ENCODE data around the gene ZNF785. TPM values are rescaled to one million over a fixed set of nuclear protein-coding genes. Genes with fewer than 3 reads are reported as not detected.
A peak's percentile ranks its signal among the peaks of the same experiment; 100 is the strongest.
"Not testable (repeated sequence)": the region's sequence is repeated elsewhere in the genome, so short reads cannot be mapped to it uniquely, and the experiment has no call there.

The ZNF785 gene
- 16.3 TPM for total RNA-seq
- long read RNA-seq, partial matches to known transcripts, result 0 of 7 reads
- long read RNA-seq, other reads (novel, unspliced or antisense), result 7 of 7 reads

DNA sequence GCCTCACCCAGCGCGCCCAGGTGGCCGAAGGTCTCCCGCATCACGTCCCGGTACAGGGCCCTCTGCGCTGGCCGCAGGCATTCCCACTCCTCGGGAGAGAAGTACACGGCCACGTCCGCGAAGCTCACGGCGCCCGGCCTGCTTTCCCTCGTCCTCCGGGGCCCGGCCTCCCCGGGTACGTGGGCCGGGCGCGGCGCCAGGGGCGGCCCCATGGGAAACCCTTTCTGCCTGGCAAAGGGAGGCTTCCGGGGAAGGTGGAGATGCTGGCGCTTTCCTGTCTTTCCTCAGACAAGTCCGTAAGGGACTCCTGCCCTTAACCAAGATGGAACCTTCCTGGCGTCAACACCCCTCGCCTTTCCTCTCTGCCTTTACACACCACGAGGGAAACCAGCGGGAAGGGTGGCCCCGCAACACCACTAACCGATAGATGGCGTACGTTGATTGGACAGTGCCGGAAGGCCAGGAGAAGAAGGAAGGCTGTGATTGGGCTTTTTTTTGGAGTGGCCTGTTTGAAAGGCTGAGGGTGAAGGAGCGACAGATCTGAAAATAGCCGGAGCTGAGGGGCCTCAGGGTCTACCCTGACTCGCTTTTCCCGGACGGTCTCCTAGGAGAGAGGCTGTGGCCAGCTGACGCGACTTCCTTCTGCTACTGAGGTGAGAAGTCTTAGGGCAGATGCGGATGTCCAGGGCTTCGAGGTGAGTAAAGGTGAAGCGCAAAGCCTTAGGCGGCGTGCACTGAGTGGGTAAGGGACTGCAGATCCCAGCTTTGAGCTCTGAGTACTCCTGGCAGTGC lies at the start of gene ZNF785:
ZNF785 (minus strand) TSS at position 298 of the 792 bp plus-strand sequence; CDS start at position 212, 86 bp downstream.
- peak; percentile 99 for ATAC-seq
- Histone ChIP-seq H3K4me3 (peak within 1 kb of the TSS; percentile 73), H3K4me1 (peaks cover 14% of the 10 kb centered on the region), H3K9me3 (no peaks in the 10 kb centered on the region), H3K36me3 (peaks cover 23% of the 10 kb centered on the region), H3K27me3 (no peaks in the 10 kb centered on the region), H3K27ac (peak within 1 kb of the TSS; percentile 92)
- intact Hi-C loops (cut with DNase I), result no loop called here
- peak; percentile 94 for DNase-seq
- TF ChIP-seq CTCF (IDR thresholded peaks at IDR 0.05), result peak; percentile 37

DNA sequence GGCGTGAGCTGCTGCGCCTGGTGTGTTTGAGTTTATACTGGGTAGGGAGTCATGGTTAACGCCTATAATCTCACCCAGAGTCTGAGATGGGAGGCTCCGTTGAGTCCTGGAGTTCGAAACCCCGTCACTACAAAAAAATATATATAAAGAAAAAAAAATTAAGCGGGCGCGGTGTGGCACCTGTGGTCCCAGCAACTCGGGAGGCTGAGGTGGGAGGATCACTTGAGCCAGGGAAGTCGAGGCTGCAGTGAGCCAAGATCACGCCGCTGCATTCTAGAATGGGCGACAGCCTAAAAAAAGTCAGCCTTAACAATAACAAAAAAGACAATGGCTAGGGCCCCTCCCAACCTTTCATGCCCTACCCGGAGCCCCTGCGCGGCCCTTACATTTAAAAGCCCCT lies 48.0 kb upstream of the ZNF785 start:
- intact Hi-C loops (cut with DNase I), result no loop called here
- DNase-seq (no peak), ATAC-seq (no peak)
- Histone ChIP-seq H3K27me3 (no peaks in the 10 kb centered on the region), H3K4me1 (peaks cover 14% of the 10 kb centered on the region), H3K36me3 (no peaks in the 10 kb centered on the region), H3K9me3 (no peaks in the 10 kb centered on the region), H3K4me3 (peak overlapping the region; percentile 77), H3K27ac (peak overlapping the region; percentile 92)
- no peak for TF ChIP-seq CTCF (IDR thresholded peaks at IDR 0.05)

GRCh38 chr16:30632454-30632853 lies 47.0 kb upstream of the ZNF785 start:
- H3K9me3 ChIP-seq; ATAC-seq; H3K36me3 ChIP-seq; H3K4me3 ChIP-seq; H3K27ac ChIP-seq; DNase-seq; intact Hi-C loops (cut with DNase I); H3K27me3 ChIP-seq: not testable (repeated sequence)
- peaks cover 15% of the 10 kb centered on the region for H3K4me1 ChIP-seq

GRCh38 chr16:30628628-30629540 lies 43.4 kb upstream of the ZNF785 start:
- peak; percentile 91 for DNase-seq
- peak; percentile 98 for ATAC-seq
- peak overlapping the region; percentile 28 for H3K4me3 ChIP-seq
- H3K27me3 ChIP-seq, result no peaks in the 10 kb centered on the region
- no peaks in the 10 kb centered on the region for H3K9me3 ChIP-seq
- TF ChIP-seq CTCF (IDR thresholded peaks at IDR 0.05), result peak; percentile 94
- H3K4me1 ChIP-seq, result peaks cover 3% of the 10 kb centered on the region
- H3K36me3 ChIP-seq, result no peaks in the 10 kb centered on the region
- H3K27ac ChIP-seq, result peak overlapping the region; percentile 52
- intact Hi-C loops (cut with DNase I), result no loop called here

GRCh38 chr16:30626236-30626635 lies 40.7 kb upstream of the ZNF785 start:
- Histone ChIP-seq H3K9me3 (no peaks in the 10 kb centered on the region), H3K4me3 (no peak overlapping the region), H3K36me3 (no peaks in the 10 kb centered on the region), H3K27me3 (no peaks in the 10 kb centered on the region), H3K4me1 (peaks cover 3% of the 10 kb centered on the region), H3K27ac (no peak overlapping the region)
- no peak for ATAC-seq
- no peak for DNase-seq
- TF ChIP-seq CTCF (IDR thresholded peaks at IDR 0.05), result no peak
- intact Hi-C loops (cut with DNase I), result no loop called here
